ENCODE results near the gene PRAC2. TPM values are rescaled to one million over a fixed set of nuclear protein-coding genes. Genes with fewer than 3 reads are reported as not detected.

Gene PRAC2
- total and polyA plus RNA-seq, 2 donors (not counting 1 experiment from before 2014, with no cell fraction given): not detected

DNA sequence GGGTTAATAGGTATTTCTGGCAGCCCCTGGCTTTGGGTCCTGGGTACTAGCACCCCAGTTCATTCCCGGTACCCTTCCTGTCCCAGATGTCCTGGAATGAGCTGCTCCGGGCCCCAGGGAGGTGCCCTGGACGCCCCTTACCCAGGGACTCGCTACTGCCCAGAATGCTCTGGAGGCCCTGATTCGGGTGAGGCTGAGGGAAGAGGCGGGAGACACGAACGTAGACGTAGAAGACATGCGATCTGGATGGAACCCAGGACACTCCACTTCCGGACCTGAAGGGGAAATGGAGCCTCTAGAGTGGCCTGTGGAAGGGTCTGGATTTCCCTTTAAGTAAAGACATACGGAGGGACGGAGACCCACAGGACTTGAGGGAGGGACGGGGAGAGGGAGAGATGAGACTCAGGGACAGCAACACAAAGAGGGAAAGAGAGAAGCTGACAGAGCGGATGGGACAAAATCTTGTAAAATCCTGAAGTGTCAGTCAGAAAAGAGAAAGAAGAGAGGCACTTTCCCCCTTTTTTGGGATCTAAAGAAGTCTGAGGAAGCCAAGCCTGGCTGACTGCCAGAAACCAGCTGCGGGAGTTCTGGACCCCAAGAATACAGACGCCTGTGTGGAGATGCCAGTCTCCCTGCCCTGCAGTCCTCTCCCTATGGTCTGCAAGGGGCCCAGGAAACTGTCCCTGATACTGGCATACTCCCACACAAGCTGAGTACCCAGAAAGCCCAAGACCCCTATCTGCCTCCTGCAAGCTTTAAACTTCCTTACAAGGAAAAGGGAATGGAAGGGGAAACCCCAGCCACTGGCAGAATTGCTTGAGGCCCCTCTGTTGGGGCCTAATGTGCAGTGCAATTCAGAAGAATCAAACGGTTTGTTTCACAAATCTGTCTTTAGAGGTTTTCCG, 6.6 kb downstream of the PRAC2 start:
- H2AFZ ChIP-seq (ENCODE audit: low read length): no peak overlapping the region
- H3K9ac ChIP-seq (ENCODE audit: insufficient read depth, low read length): no peak overlapping the region
- H4K20me1 ChIP-seq (ENCODE audit: control insufficient read depth, extremely low read depth, insufficient read depth, low read length): no peaks in the 10 kb centered on the region
- no peak overlapping the region for H3K4me2 ChIP-seq (ENCODE audit: extremely low read depth, insufficient read depth, low read length)
- peaks cover 4% of the 10 kb centered on the region for H3K4me1 ChIP-seq (ENCODE audit: control insufficient read depth, extremely low read depth, insufficient read depth, low read length)
- no peaks in the 10 kb centered on the region for H3K9me3 ChIP-seq (ENCODE audit: control insufficient read depth, insufficient read depth, low read depth, low read length)
- H3K4me3 ChIP-seq (replicated peaks in 1 of 4; ENCODE audit: control extremely low read depth in 1 of 4, insufficient read depth in 1 of 4, low read depth in 3 of 4, low read length in 4 of 4): no peak overlapping the region
- no peaks in the 10 kb centered on the region for H3K36me3 ChIP-seq (ENCODE audit: control insufficient read depth, insufficient read depth, low read length)
- H3K27ac ChIP-seq (ENCODE audit: insufficient read depth, low read length): no peak overlapping the region
- peak; percentile 74 for TF ChIP-seq EZH2 (IDR thresholded peaks at IDR 0.05; ENCODE audit: low read length, missing control alignments)
- TF ChIP-seq, protein P1, sequence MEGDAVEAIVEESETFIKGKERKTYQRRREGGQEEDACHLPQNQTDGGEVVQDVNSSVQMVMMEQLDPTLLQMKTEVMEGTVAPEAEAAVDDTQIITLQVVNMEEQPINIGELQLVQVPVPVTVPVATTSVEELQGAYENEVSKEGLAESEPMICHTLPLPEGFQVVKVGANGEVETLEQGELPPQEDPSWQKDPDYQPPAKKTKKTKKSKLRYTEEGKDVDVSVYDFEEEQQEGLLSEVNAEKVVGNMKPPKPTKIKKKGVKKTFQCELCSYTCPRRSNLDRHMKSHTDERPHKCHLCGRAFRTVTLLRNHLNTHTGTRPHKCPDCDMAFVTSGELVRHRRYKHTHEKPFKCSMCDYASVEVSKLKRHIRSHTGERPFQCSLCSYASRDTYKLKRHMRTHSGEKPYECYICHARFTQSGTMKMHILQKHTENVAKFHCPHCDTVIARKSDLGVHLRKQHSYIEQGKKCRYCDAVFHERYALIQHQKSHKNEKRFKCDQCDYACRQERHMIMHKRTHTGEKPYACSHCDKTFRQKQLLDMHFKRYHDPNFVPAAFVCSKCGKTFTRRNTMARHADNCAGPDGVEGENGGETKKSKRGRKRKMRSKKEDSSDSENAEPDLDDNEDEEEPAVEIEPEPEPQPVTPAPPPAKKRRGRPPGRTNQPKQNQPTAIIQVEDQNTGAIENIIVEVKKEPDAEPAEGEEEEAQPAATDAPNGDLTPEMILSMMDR (conservative IDR thresholded peaks at IDR 0.05 in 1 of 2, IDR thresholded peaks at IDR 0.05 in 1 of 2; ENCODE audit: low read depth in 1 of 2, low read length in 2 of 2): no peak
- DNase-seq (ENCODE audit: low read depth in 2 of 2): no peak
- H3K27me3 ChIP-seq (ENCODE audit: control insufficient read depth, insufficient read depth, low read length): peaks cover 90% of the 10 kb centered on the region
- no peaks in the 10 kb centered on the region for H3K79me2 ChIP-seq (ENCODE audit: control insufficient read depth, insufficient read depth, low read length)

DNA sequence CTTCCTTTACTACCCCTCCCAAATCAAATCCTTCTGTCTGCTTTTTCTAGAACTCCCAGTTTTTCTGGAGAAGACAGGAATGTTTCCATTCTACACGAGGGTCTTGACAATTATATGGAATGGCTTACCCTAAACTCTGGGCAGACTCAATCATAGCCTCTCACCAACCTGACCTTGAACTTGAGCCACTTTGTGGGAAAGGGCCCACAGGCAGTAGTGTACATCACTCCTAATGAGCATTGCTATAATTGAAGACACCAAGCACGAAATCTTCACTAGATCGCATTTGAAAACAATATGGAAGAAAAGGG, 7.2 kb downstream of the PRAC2 start:
- no peak for TF ChIP-seq EZH2 (IDR thresholded peaks at IDR 0.05; ENCODE audit: low read length, missing control alignments)
- TF ChIP-seq, protein P1 (conservative IDR thresholded peaks at IDR 0.05 in 1 of 2, IDR thresholded peaks at IDR 0.05 in 1 of 2; ENCODE audit: low read depth in 1 of 2, low read length in 2 of 2): no peak
- Histone ChIP-seq H3K36me3 (ENCODE audit: control insufficient read depth, insufficient read depth, low read length) (no peaks in the 10 kb centered on the region), H3K4me3 (replicated peaks in 1 of 4; ENCODE audit: control extremely low read depth in 1 of 4, insufficient read depth in 1 of 4, low read depth in 3 of 4, low read length in 4 of 4) (no peak overlapping the region), H2AFZ (ENCODE audit: low read length) (no peak overlapping the region), H3K79me2 (ENCODE audit: control insufficient read depth, insufficient read depth, low read length) (no peaks in the 10 kb centered on the region), H3K27me3 (ENCODE audit: control insufficient read depth, insufficient read depth, low read length) (peaks cover 90% of the 10 kb centered on the region), H3K4me1 (ENCODE audit: control insufficient read depth, extremely low read depth, insufficient read depth, low read length) (no peaks in the 10 kb centered on the region), H3K9me3 (ENCODE audit: control insufficient read depth, insufficient read depth, low read depth, low read length) (no peaks in the 10 kb centered on the region), H3K4me2 (ENCODE audit: extremely low read depth, insufficient read depth, low read length) (no peak overlapping the region), H3K9ac (ENCODE audit: insufficient read depth, low read length) (no peak overlapping the region), H4K20me1 (ENCODE audit: control insufficient read depth, extremely low read depth, insufficient read depth, low read length) (no peaks in the 10 kb centered on the region), H3K27ac (ENCODE audit: insufficient read depth, low read length) (no peak overlapping the region)
- no peak for DNase-seq (ENCODE audit: low read depth in 2 of 2)

DNA sequence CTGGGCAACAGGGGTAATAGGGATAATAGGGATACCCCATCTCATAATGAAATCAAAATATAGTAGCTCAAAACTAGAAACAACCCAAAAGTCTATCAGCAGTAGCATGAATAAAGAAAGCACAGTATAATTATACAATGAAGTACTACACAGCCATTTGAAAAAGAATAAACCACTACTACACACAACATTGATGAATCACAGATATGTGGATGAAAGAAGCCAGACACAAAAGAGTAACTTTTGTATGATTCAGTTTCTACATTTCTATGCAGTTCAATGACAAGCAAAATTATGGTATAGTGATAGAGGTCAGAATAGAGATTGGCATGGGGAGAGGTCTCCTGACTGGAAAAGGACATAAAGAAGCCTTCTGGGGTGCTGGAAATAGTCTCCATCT, 8.4 kb downstream of the PRAC2 start:
- TF ChIP-seq EZH2 (IDR thresholded peaks at IDR 0.05; ENCODE audit: low read length, missing control alignments): no peak
- TF ChIP-seq, protein P1 (conservative IDR thresholded peaks at IDR 0.05 in 1 of 2, IDR thresholded peaks at IDR 0.05 in 1 of 2; ENCODE audit: low read depth in 1 of 2, low read length in 2 of 2): no peak
- Histone ChIP-seq H3K27me3 (ENCODE audit: control insufficient read depth, insufficient read depth, low read length) (peaks cover 90% of the 10 kb centered on the region), H3K4me1 (ENCODE audit: control insufficient read depth, extremely low read depth, insufficient read depth, low read length) (no peaks in the 10 kb centered on the region), H3K9me3 (ENCODE audit: control insufficient read depth, insufficient read depth, low read depth, low read length) (no peaks in the 10 kb centered on the region), H3K27ac (ENCODE audit: insufficient read depth, low read length) (no peak overlapping the region), H3K4me2 (ENCODE audit: extremely low read depth, insufficient read depth, low read length) (no peak overlapping the region), H4K20me1 (ENCODE audit: control insufficient read depth, extremely low read depth, insufficient read depth, low read length) (no peaks in the 10 kb centered on the region), H3K36me3 (ENCODE audit: control insufficient read depth, insufficient read depth, low read length) (no peaks in the 10 kb centered on the region), H3K4me3 (replicated peaks in 1 of 4; ENCODE audit: control extremely low read depth in 1 of 4, insufficient read depth in 1 of 4, low read depth in 3 of 4, low read length in 4 of 4) (no peak overlapping the region), H2AFZ (ENCODE audit: low read length) (no peak overlapping the region), H3K79me2 (ENCODE audit: control insufficient read depth, insufficient read depth, low read length) (no peaks in the 10 kb centered on the region), H3K9ac (ENCODE audit: insufficient read depth, low read length) (no peak overlapping the region)
- DNase-seq (ENCODE audit: low read depth in 2 of 2): no peak

Data from fibroblast of lung (primary cell).